OCI-LY7 (cell line): ENCODE measurements around the gene ITGB4. TPM values are rescaled to one million over a fixed set of nuclear protein-coding genes. Genes with fewer than 3 reads are reported as not detected.

Experiments
- BruUV-seq: library from RNA; stranded (reverse); fragments of 400-500 nt; replicated peaks from 2 replicates; lab custom pipeline; 2021; lab: Mats Ljungman, UMichigan
- CTCF ChIA-PET: fragments of 300-600 bp; sonication (Branson Sonifier 250); formaldehyde crosslinking; loops from one replicate; lab custom pipeline; 2022; ENCODE audit warnings: antibody characterized with exemption; ENCODE audit not compliant: unreplicated experiment; lab: Charles Lee
- POLR2A ChIA-PET: fragments of 300-600 bp; sonication (Branson Sonifier 250); formaldehyde crosslinking; loops from one replicate; lab custom pipeline; 2022; ENCODE audit warnings: antibody characterized with exemption; lab: Charles Lee
- DNase-seq: peaks from one replicate; pipeline ENCODE4 v3.0.0-alpha.2; 2015; ENCODE audit warnings: low spot score
- H2AFZ ChIP-seq: fragments of 200-600 bp; sonication (generic), shearing (Covaris generic); 2 replicates; pipeline ENCODE4 v1.6.1; 2014; ENCODE audit warnings: mild to moderate bottlenecking, antibody characterized with exemption, low read length, moderate library complexity
- H3K27ac ChIP-seq: fragments of 200-600 bp; sonication (generic); 2 replicates; pipeline ENCODE4 v1.5.1; 2014; ENCODE audit warnings: mixed run types, low read depth, mild to moderate bottlenecking, moderate library complexity, low read length, inconsistent platforms; ENCODE audit not compliant: poor library complexity, severe bottlenecking
- H3K36me3 ChIP-seq: fragments of 200-600 bp; sonication (generic); 2 replicates; pipeline ENCODE4 v1.6.1; 2014; ENCODE audit warnings: mild to moderate bottlenecking, antibody characterized with exemption, low read length, moderate library complexity, mixed read lengths; ENCODE audit not compliant: insufficient read depth
- H3K4me1 ChIP-seq: fragments of 200-600 bp; sonication (generic); 2 replicates; pipeline ENCODE4 v1.5.1; 2014; ENCODE audit warnings: mild to moderate bottlenecking, low read length; ENCODE audit not compliant: insufficient read depth, poor library complexity, severe bottlenecking
- H3K4me2 ChIP-seq: fragments of 200-600 bp; sonication (generic); 2 replicates; pipeline ENCODE4 v1.6.1; 2014; ENCODE audit warnings: mild to moderate bottlenecking, low read length
- H3K4me3 ChIP-seq: fragments of 200-600 bp; sonication (generic); 2 replicates; pipeline ENCODE4 v1.5.1; 2014; ENCODE audit warnings: mild to moderate bottlenecking, low read depth, low read length; ENCODE audit not compliant: poor library complexity, severe bottlenecking
- H3K79me2 ChIP-seq: fragments of 200-600 bp; sonication (generic); 2 replicates; pipeline ENCODE4 v1.6.1; 2016; ENCODE audit warnings: low read depth, mild to moderate bottlenecking, low read length, moderate library complexity, mixed read lengths; ENCODE audit not compliant: insufficient read depth
- H3K9me2 ChIP-seq: fragments of 200-600 bp; sonication (generic); 2 replicates; pipeline ENCODE4 v1.6.1; 2016; ENCODE audit warnings: mild to moderate bottlenecking, low read length, mixed read lengths; ENCODE audit not compliant: insufficient read depth
- H3K9me3 ChIP-seq: fragments of 200-600 bp; sonication (generic); 2 replicates; pipeline ENCODE4 v1.6.1; 2014; ENCODE audit warnings: mild to moderate bottlenecking, mixed run types, low read length, mixed read lengths
- H4K20me1 ChIP-seq: fragments of 200-600 bp; sonication (generic); 2 replicates; pipeline ENCODE4 v1.6.1; 2014; ENCODE audit warnings: mild to moderate bottlenecking, antibody characterized with exemption, low read length, moderate library complexity, mixed read lengths; ENCODE audit not compliant: insufficient read depth
- CTCF ChIP-seq: fragments of 200-600 bp; sonication (generic); conservative IDR thresholded peaks from 2 replicates; pipeline ENCODE4 v1.5.1; 2014; ENCODE audit warnings: mild to moderate bottlenecking, antibody characterized with exemption, low read length, moderate library complexity, mixed read lengths
- EZH2phosphoT487 ChIP-seq: fragments of 200-600 bp; sonication (generic); IDR thresholded peaks from 2 replicates; pipeline ENCODE4 v1.6.1; 2018; ENCODE audit warnings: low read depth, borderline replicate concordance, mild to moderate bottlenecking, mixed run types, antibody characterized with exemption, low read length, moderate library complexity, mixed read lengths
- intact Hi-C: fragments of 100-400 bp; cut with micrococcal nuclease; formaldehyde crosslinking; loops from one replicate; pipeline ENCODE4 v1.10.0; 2022; ENCODE audit not compliant: unreplicated experiment
- total RNA-seq, 2 experiments: library from RNA; depleted of rRNA in 1 of 2; stranded (reverse); fragments of >200 nt in 1 of 2; shearing (Covaris generic) in 1 of 2; gene quantifications; 2 replicates each; pipeline ENCODE4 v1.2.3, GENCODE V29; 2014 to 2022

Gene ITGB4
- total RNA-seq, 2 experiments from 2014 or later = 0.66 to 3.9 TPM

DNA sequence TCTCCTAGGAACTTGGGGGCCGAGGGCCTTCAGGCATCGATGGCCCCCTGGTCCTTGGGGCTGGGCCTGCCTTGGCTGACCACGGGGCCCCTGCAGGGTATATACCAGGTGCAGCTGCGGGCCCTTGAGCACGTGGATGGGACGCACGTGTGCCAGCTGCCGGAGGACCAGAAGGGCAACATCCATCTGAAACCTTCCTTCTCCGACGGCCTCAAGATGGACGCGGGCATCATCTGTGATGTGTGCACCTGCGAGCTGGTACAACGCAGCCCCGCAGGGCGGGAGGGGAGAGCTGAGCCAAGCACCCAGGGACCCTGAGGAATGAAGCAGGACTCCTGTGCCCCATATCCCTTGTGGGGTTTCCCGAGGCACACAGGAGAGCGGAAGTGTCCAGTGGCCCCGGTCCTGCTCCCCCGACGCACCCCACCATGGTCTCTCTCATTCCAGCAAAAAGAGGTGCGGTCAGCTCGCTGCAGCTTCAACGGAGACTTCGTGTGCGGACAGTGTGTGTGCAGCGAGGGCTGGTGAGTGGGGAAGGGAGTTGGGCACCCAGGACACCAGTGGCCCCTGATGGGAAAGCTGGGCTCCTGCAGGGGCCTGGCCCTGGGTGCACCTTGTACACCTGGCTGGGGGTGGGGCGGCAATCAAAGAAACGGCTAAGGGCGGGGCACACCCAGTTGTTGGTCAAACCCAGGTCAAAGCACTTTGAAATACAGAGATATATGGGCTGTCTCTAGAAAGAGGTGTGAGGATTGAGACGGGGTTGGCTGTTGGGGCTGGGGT, 10.6 kb downstream of the ITGB4 start:
- H3K4me2 ChIP-seq = no peak overlapping the region
- BruUV-seq = no TSS peak
- POLR2A ChIA-PET = interaction anchor here (1.0 kb wide), 1 partner anchor 76 kb away, joined by 3 read pairs; no protein-coding TSS in a partner anchor

DNA sequence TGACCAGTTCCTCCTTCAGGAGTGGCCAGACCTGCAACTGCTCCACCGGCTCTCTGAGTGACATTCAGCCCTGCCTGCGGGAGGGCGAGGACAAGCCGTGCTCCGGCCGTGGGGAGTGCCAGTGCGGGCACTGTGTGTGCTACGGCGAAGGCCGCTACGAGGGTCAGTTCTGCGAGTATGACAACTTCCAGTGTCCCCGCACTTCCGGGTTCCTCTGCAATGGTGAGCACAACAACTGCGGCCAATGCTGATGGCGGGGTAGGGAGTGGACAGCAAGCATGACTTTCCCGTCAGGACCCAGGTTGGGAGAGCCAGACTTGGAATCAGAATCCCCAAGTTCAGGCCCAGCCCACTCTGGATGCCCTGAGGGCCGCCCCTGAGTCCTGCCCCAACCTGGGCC, 12.2 kb downstream of the ITGB4 start:
- BruUV-seq = no TSS peak
- no peak overlapping the region for H2AFZ ChIP-seq
- H3K27ac ChIP-seq = no peak overlapping the region
- no peaks in the 10 kb centered on the region for H3K79me2 ChIP-seq
- no peak overlapping the region for H3K4me2 ChIP-seq
- CTCF ChIA-PET = no interaction called here
- H3K9me3 ChIP-seq = no peaks in the 10 kb centered on the region
- no peak overlapping the region for H3K4me3 ChIP-seq
- H3K9me2 ChIP-seq = no peaks in the 10 kb centered on the region
- H3K4me1 ChIP-seq = peaks cover 20% of the 10 kb centered on the region
- H3K36me3 ChIP-seq = no peaks in the 10 kb centered on the region
- no peak for TF ChIP-seq EZH2phosphoT487
- no peak for TF ChIP-seq CTCF
- no peak for DNase-seq
- POLR2A ChIA-PET = interaction anchor here (0.7 kb wide), 1 partner anchor 290 kb away, joined by 6 read pairs; no protein-coding TSS in a partner anchor
- intact Hi-C loops = no loop called here
- no peaks in the 10 kb centered on the region for H4K20me1 ChIP-seq

More for the DNA sequence above, 10.6 kb downstream of the ITGB4 start:
- no peak overlapping the region for H3K4me3 ChIP-seq
- no peaks in the 10 kb centered on the region for H3K36me3 ChIP-seq
- no peak for DNase-seq
- peaks cover 9% of the 10 kb centered on the region for H3K4me1 ChIP-seq
- CTCF ChIA-PET = interaction anchor here (1.5 kb wide), 1 partner anchor 16 kb away, joined by 4 read pairs; no protein-coding TSS in a partner anchor
- no peaks in the 10 kb centered on the region for H3K9me2 ChIP-seq
- no peaks in the 10 kb centered on the region for H4K20me1 ChIP-seq
- TF ChIP-seq EZH2phosphoT487 = no peak
- no peak for TF ChIP-seq CTCF
- H2AFZ ChIP-seq = no peak overlapping the region
- H3K27ac ChIP-seq = no peak overlapping the region
- intact Hi-C loops = no loop called here
- H3K9me3 ChIP-seq = no peaks in the 10 kb centered on the region
- no peaks in the 10 kb centered on the region for H3K79me2 ChIP-seq
